GM23248 (cell line): Measurements from ENCODE around the gene CFAP119.

Experiments
- EZH2 ChIP-seq: fragments of 200-600 bp; sonication (generic); IDR thresholded peaks from 2 replicates; pipeline ENCODE4 v1.6.1; 2018; ENCODE audit warnings: antibody characterized with exemption, mild to moderate bottlenecking; ENCODE audit not compliant: insufficient read depth, poor library complexity, severe bottlenecking
- EZH2phosphoT487 ChIP-seq: fragments of 200-600 bp; sonication (generic); IDR thresholded peaks from 2 replicates; pipeline ENCODE4 v1.6.1; 2018; ENCODE audit warnings: antibody characterized with exemption, moderate library complexity, mild to moderate bottlenecking, low read depth; ENCODE audit not compliant: insufficient read depth

DNA sequence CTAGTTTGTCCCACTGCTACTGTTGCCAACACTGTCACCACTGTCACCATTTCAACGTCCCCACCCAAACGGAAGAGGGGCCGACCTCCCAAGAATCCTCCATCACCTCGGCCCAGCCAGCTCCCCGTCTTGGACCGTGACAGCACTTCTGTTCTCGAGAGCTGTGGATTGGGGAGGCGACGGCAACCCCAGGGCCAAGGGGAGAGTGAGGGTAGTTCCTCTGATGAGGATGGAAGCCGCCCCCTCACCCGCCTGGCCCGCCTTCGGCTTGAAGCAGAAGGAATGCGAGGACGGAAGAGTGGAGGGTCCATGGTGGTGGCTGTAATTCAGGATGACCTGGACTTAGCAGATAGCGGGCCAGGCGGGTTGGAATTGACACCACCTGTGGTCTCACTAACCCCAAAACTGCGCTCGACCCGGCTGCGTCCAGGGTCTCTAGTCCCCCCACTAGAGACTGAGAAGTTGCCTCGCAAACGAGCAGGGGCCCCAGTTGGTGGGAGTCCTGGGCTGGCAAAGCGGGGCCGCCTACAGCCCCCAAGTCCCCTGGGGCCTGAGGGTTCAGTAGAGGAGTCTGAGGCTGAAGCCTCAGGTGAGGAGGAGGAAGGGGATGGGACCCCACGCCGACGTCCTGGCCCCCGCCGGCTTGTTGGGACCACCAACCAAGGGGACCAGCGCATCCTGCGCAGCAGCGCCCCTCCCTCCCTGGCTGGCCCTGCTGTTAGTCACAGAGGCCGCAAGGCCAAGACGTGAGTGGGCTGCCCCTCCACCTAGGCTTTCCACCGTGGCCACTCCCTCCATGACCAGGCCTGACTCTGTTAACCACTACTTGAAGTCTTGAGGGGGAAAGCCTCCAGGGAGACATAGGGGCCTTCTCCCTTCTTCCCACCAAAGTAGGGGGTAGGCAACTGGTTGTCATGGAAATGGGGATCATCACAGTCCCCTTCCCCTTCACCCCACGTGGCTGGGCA lies 22.6 kb downstream of the CFAP119 start:
- no peak for TF ChIP-seq EZH2phosphoT487
- TF ChIP-seq EZH2 = no peak
